ENCODE data around the gene DNM1.

DNA sequence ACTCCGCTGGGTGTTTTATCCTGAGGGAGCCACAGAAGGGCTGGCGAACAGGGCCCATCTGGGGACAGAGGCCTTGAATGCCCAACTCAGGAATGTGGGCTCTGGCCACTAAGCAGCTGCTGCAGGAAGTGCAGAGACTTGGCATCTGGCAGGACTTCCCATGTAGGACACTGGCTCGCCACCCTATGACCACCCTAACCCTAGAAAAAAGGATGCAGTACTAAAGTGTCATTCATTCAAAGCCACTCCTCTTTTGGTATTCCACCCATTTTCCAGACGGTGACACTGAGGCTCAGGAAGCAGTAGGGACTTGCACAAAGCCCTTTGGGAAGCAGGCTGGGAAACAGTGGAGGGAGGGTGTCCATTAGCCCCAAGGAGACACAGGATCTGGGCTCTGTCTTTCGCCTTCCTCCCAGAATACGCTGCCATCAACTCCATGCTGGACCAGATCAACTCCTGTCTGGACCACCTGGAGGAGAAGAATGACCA, 40.1 kb upstream of the DNM1 start:
- TF ChIP-seq, protein P1, sequence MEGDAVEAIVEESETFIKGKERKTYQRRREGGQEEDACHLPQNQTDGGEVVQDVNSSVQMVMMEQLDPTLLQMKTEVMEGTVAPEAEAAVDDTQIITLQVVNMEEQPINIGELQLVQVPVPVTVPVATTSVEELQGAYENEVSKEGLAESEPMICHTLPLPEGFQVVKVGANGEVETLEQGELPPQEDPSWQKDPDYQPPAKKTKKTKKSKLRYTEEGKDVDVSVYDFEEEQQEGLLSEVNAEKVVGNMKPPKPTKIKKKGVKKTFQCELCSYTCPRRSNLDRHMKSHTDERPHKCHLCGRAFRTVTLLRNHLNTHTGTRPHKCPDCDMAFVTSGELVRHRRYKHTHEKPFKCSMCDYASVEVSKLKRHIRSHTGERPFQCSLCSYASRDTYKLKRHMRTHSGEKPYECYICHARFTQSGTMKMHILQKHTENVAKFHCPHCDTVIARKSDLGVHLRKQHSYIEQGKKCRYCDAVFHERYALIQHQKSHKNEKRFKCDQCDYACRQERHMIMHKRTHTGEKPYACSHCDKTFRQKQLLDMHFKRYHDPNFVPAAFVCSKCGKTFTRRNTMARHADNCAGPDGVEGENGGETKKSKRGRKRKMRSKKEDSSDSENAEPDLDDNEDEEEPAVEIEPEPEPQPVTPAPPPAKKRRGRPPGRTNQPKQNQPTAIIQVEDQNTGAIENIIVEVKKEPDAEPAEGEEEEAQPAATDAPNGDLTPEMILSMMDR (IDR thresholded peaks at IDR 0.05): no peak
- no peak for TF ChIP-seq EZH2phosphoT487 (IDR thresholded peaks at IDR 0.05)

Data from neural progenitor cell (in vitro differentiated cells).